ENCODE measurements around the gene GRIA1. TPM values are rescaled to one million over a fixed set of nuclear protein-coding genes. Genes with fewer than 3 reads are reported as not detected.

GRIA1 gene
- total and polyA plus RNA-seq, 10 of the 15 experiments (the other 5 are each of a cell fraction or from before 2014, with no cell fraction given), result 0.04 to 0.18 (median 0.04) TPM; not detected in 7

- TF ChIP-seq ZBTB33 (IDR thresholded peaks at IDR 0.05) (no peak), SMAD5 (IDR thresholded peaks at IDR 0.05; ENCODE audit: low read depth) (no peak), REST (IDR thresholded peaks at IDR 0.05; ENCODE audit: low read depth, low read length) (no peak), ZNF384 (IDR thresholded peaks at IDR 0.05; ENCODE audit: borderline replicate concordance, low read depth, low read length) (no peak), SREBF1 (IDR thresholded peaks at IDR 0.05; ENCODE audit: low read length) (no peak)
These were observed 311.8 kb downstream of the GRIA1 start (continued) for GRCh38 chr5:153802050-153802821.

- intact Hi-C loops (cut with micrococcal nuclease; ENCODE audit: unreplicated experiment), result no loop called here
- no TSS peak for BruUV-seq (replicated peaks)
- Histone ChIP-seq H2AFZ (ENCODE audit: control insufficient read depth, low read depth, low read length) (no peak overlapping the region), H4K20me1 (ENCODE audit: control insufficient read depth, insufficient read depth) (no peaks in the 10 kb centered on the region), H3K27me3 (replicated peaks in 1 of 2; ENCODE audit: control insufficient read depth in 2 of 2, insufficient read depth in 2 of 2, low read length in 1 of 2) (no peaks in the 10 kb centered on the region), H3K79me2 (ENCODE audit: control insufficient read depth, insufficient read depth, low read length) (no peaks in the 10 kb centered on the region), H3K36me3 (ENCODE audit: control insufficient read depth in 2 of 2, insufficient read depth in 2 of 2, low read length in 1 of 2) (no peaks in the 10 kb centered on the region), H3K4me3 (no peak overlapping the region), H3K4me1 (ENCODE audit: control insufficient read depth, insufficient read depth, low read length) (no peaks in the 10 kb centered on the region), H3K9ac (ENCODE audit: control insufficient read depth, insufficient read depth, low read length) (no peak overlapping the region), H3K4me2 (ENCODE audit: control insufficient read depth, insufficient read depth) (no peak overlapping the region), H3K27ac (ENCODE audit: control insufficient read depth, insufficient read depth) (no peak overlapping the region), H3K9me3 (replicated peaks; ENCODE audit: control insufficient read depth, insufficient read depth, low read length) (no peaks in the 10 kb centered on the region)
- TF ChIP-seq LARP7 (IDR thresholded peaks at IDR 0.05), result no peak
- no peak for TF ChIP-seq RELB (IDR thresholded peaks at IDR 0.05; ENCODE audit: low read depth)
- TF ChIP-seq SMC3 (IDR thresholded peaks at IDR 0.05; ENCODE audit: borderline replicate concordance, low read length), result no peak
- TF ChIP-seq ZNF274 (IDR thresholded peaks at IDR 0.05; ENCODE audit: insufficient read depth, insufficient read length), result no peak
- TF ChIP-seq MYB (IDR thresholded peaks at IDR 0.05; ENCODE audit: borderline replicate concordance, low read depth, low read length), result no peak
- TF ChIP-seq STAT1 (conservative IDR thresholded peaks at IDR 0.05), result no peak
- ChIA-PET POLR2A (no interaction called here), CTCF (interaction anchor here (0.6 kb wide), 1 partner anchor 772 kb away, joined by 4 read pairs; no protein-coding TSS in a partner anchor), RAD21 (ENCODE audit: unreplicated experiment) (interaction anchor here (0.6 kb wide), 1 partner anchor 357 kb away, joined by 3 read pairs; no protein-coding TSS in a partner anchor), SMC1A (ENCODE audit: uncharacterized antibody, unreplicated experiment) (no interaction called here)
- in situ Hi-C loops (cut with MboI), result no loop called here
- ATAC-seq (no peak), DNase-seq (ENCODE audit: low read depth, low spot score) (no peak), FAIRE-seq (no peak)
- 26% methylated on average over 2 of the region's 2 CpGs for WGBS (ENCODE audit: insufficient coverage, insufficient replicate concordance, low lambda C conversion rate, missing lambda C conversion rate)
These were observed 317.3 kb downstream of the GRIA1 start for GRCh38 chr5:153807801-153808200.

Data from GM12878 (cell line).